Measurements from ENCODE around the gene TAMALIN.

Gene TAMALIN

DNA sequence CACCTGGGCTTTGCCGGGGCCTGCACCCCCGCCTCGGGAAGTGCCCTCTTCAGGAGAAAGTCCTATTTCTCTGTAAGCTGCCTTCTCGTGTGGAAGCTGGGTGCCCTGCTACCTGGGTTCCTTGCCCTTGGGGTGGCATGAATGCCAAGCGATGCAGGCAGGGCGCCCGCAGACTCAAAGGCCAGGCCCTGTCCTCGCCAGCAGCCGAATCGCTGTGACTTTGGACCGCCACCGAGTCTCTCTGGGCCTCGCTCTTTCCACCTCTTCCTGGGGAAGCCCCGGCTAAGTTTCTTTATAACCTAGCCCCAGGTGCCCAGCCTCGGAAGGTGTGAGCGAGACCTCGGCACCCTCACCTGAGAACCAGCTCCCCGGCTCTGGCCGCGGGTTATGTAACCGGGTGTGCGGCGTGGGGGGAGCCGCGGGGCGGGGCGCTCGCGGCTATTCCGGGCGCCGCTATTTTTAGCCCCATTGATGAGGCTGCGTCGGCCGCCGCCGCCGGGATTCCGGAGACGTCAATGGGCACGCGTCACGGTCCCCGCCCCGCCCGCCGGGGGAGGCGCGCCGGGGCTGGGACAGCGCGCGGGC lies 29.9 kb downstream of the TAMALIN start:
- TF ChIP-seq POLR2AphosphoS5 (IDR thresholded peaks at IDR 0.05; ENCODE audit: low read depth) (no peak), GABPA (IDR thresholded peaks at IDR 0.05; ENCODE audit: low read depth) (no peak), SPI1 (IDR thresholded peaks at IDR 0.05; ENCODE audit: borderline replicate concordance, low read depth) (no peak)
- TF ChIP-seq, protein P1, sequence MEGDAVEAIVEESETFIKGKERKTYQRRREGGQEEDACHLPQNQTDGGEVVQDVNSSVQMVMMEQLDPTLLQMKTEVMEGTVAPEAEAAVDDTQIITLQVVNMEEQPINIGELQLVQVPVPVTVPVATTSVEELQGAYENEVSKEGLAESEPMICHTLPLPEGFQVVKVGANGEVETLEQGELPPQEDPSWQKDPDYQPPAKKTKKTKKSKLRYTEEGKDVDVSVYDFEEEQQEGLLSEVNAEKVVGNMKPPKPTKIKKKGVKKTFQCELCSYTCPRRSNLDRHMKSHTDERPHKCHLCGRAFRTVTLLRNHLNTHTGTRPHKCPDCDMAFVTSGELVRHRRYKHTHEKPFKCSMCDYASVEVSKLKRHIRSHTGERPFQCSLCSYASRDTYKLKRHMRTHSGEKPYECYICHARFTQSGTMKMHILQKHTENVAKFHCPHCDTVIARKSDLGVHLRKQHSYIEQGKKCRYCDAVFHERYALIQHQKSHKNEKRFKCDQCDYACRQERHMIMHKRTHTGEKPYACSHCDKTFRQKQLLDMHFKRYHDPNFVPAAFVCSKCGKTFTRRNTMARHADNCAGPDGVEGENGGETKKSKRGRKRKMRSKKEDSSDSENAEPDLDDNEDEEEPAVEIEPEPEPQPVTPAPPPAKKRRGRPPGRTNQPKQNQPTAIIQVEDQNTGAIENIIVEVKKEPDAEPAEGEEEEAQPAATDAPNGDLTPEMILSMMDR (IDR thresholded peaks at IDR 0.05; ENCODE audit: insufficient read depth, low read length): no peak
- TF ChIP-seq, protein P2, sequence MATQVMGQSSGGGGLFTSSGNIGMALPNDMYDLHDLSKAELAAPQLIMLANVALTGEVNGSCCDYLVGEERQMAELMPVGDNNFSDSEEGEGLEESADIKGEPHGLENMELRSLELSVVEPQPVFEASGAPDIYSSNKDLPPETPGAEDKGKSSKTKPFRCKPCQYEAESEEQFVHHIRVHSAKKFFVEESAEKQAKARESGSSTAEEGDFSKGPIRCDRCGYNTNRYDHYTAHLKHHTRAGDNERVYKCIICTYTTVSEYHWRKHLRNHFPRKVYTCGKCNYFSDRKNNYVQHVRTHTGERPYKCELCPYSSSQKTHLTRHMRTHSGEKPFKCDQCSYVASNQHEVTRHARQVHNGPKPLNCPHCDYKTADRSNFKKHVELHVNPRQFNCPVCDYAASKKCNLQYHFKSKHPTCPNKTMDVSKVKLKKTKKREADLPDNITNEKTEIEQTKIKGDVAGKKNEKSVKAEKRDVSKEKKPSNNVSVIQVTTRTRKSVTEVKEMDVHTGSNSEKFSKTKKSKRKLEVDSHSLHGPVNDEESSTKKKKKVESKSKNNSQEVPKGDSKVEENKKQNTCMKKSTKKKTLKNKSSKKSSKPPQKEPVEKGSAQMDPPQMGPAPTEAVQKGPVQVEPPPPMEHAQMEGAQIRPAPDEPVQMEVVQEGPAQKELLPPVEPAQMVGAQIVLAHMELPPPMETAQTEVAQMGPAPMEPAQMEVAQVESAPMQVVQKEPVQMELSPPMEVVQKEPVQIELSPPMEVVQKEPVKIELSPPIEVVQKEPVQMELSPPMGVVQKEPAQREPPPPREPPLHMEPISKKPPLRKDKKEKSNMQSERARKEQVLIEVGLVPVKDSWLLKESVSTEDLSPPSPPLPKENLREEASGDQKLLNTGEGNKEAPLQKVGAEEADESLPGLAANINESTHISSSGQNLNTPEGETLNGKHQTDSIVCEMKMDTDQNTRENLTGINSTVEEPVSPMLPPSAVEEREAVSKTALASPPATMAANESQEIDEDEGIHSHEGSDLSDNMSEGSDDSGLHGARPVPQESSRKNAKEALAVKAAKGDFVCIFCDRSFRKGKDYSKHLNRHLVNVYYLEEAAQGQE (IDR thresholded peaks at IDR 0.05; ENCODE audit: insufficient replicate concordance, low read depth): no peak
- peak; percentile 54 for DNase-seq (ENCODE audit: low read depth in 1 of 2, low spot score in 1 of 2)
- Histone ChIP-seq H3K27ac (replicated peaks) (no peak overlapping the region), H3K27me3 (ENCODE audit: insufficient read depth, poor library complexity, severe bottlenecking) (peaks cover 3% of the 10 kb centered on the region), H3K4me3 (replicated peaks; ENCODE audit: insufficient read depth, low read length) (peak overlapping the region; percentile 61)

GRCh38 chr12:52037248-52037861 lies 30.6 kb downstream of the TAMALIN start:
- Histone ChIP-seq H3K27ac (replicated peaks) (no peak overlapping the region), H3K27me3 (ENCODE audit: insufficient read depth, poor library complexity, severe bottlenecking) (peaks cover 3% of the 10 kb centered on the region), H3K4me3 (replicated peaks; ENCODE audit: insufficient read depth, low read length) (peak overlapping the region; percentile 61)
- no peak for TF ChIP-seq POLR2AphosphoS5 (IDR thresholded peaks at IDR 0.05; ENCODE audit: low read depth)
- no peak for DNase-seq (ENCODE audit: low read depth in 1 of 2, low spot score in 1 of 2)

- Histone ChIP-seq H3K27me3 (ENCODE audit: insufficient read depth, poor library complexity, severe bottlenecking) (peaks cover 3% of the 10 kb centered on the region), H3K27ac (replicated peaks) (no peak overlapping the region), H3K4me3 (replicated peaks; ENCODE audit: insufficient read depth, low read length) (no peak overlapping the region)
- TF ChIP-seq, protein P1 (IDR thresholded peaks at IDR 0.05; ENCODE audit: insufficient read depth, low read length): no peak
- no peak for DNase-seq (ENCODE audit: low read depth in 1 of 2, low spot score in 1 of 2)
These were observed 31.7 kb downstream of the TAMALIN start for GRCh38 chr12:52038447-52038846.

- no peak for DNase-seq (ENCODE audit: low read depth in 1 of 2, low spot score in 1 of 2)
- H3K27me3 ChIP-seq (ENCODE audit: insufficient read depth, poor library complexity, severe bottlenecking): peaks cover 3% of the 10 kb centered on the region
- TF ChIP-seq, protein P2 (IDR thresholded peaks at IDR 0.05; ENCODE audit: insufficient replicate concordance, low read depth): no peak
- TF ChIP-seq SPI1 (IDR thresholded peaks at IDR 0.05; ENCODE audit: borderline replicate concordance, low read depth) (no peak), GABPA (IDR thresholded peaks at IDR 0.05; ENCODE audit: low read depth) (no peak), POLR2AphosphoS5 (IDR thresholded peaks at IDR 0.05; ENCODE audit: low read depth) (no peak)
- TF ChIP-seq, protein P1 (IDR thresholded peaks at IDR 0.05; ENCODE audit: insufficient read depth, low read length): no peak
- no peak overlapping the region for H3K27ac ChIP-seq (replicated peaks)
- H3K4me3 ChIP-seq (replicated peaks; ENCODE audit: insufficient read depth, low read length): no peak overlapping the region
These were observed 34.3 kb downstream of the TAMALIN start for GRCh38 chr12:52041035-52041434.

Data from HL-60 (cell line).